Measurements from ENCODE around the gene CCDC188.
A peak's percentile ranks its signal among the peaks of the same experiment; 100 is the strongest.
"Not testable (repeated sequence)": the region's sequence is repeated elsewhere in the genome, so short reads cannot be mapped to it uniquely, and the experiment has no call there.

Gene CCDC188

GRCh38 chr22:20173246-20173645, 22.4 kb upstream of the CCDC188 start:
- no peak overlapping the region for H3K4me3 ChIP-seq (ENCODE audit: low read depth, low read length)
- DNase-seq (ENCODE audit: low read depth) = no peak

DNA sequence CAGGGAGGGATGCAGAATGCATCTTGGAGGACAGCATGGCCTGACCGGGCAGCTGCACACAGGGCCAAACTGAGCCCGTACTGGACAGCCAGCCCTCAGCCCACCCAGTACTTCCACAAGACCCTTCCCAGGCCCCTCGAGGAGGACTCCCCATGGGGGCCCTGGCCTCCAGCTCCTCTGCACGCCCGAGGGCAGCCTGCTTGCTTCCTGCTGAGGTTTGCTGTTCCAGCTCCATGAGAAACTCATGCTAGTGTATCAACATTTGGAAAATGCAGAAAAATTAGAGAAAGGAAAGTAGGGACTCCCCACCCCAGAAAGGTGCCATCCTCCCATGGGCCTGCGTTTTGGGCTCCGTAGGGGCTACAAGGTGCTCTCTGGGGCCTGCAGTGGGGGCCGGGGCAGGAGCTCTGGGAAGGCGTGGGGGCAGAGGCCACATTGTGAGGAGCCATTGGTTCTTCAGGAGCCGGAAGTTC, 21.3 kb upstream of the CCDC188 start:
- no peak for DNase-seq (ENCODE audit: low read depth)
- H3K4me3 ChIP-seq (ENCODE audit: low read depth, low read length) = no peak overlapping the region

DNA sequence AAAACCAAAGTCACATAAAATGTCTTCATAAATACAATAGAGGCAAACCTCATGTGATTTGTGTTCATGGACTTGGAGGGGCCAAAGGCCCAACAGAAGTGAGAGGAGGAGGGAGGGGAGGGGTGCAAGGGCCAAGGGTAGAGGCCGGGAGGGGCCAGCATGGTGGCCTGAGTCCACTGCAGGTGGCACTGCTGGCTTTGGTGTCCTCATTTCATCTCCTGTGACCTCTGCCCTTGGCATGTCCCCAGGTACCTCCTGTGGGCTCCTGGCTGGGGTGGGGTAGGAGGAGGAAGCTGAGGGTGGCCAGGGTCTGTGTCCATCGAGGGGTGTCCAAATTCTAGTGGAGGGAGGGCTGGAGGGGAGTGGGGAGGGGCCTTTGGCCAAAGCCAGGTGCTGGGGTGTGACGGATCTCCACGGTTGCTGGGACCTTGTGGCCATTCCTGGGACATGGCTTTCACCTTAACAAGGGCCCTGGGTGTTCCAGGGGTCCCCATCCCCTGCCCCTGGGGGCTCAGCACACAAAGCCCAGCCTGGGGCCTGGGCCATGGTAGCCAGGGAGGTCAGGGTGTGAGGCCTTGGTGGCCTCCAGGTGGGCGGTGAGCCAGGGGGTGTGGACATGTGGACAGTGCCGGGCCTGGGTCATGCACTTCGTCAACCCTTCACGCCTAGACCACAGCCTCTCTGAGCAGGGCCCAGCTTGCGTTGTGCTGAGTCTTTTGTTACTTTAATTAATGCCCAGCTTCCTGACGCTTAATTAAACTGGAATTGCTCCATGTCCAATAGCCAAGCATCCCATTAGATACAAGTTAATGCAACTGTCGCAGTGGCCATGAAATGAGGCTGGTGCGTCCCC, 20.7 kb upstream of the CCDC188 start:
- no peak for DNase-seq (ENCODE audit: low read depth)
- no peak overlapping the region for H3K4me3 ChIP-seq (ENCODE audit: low read depth, low read length)

- DNase-seq (ENCODE audit: low read depth) = no peak
- H3K4me3 ChIP-seq (ENCODE audit: low read depth, low read length) = no peak overlapping the region
These were observed 19.3 kb upstream of the CCDC188 start for GRCh38 chr22:20170170-20170569.

- DNase-seq (ENCODE audit: low read depth) = no peak
- H3K4me3 ChIP-seq (ENCODE audit: low read depth, low read length) = no peak overlapping the region
These were observed 18.5 kb upstream of the CCDC188 start for GRCh38 chr22:20169253-20169822.

DNA sequence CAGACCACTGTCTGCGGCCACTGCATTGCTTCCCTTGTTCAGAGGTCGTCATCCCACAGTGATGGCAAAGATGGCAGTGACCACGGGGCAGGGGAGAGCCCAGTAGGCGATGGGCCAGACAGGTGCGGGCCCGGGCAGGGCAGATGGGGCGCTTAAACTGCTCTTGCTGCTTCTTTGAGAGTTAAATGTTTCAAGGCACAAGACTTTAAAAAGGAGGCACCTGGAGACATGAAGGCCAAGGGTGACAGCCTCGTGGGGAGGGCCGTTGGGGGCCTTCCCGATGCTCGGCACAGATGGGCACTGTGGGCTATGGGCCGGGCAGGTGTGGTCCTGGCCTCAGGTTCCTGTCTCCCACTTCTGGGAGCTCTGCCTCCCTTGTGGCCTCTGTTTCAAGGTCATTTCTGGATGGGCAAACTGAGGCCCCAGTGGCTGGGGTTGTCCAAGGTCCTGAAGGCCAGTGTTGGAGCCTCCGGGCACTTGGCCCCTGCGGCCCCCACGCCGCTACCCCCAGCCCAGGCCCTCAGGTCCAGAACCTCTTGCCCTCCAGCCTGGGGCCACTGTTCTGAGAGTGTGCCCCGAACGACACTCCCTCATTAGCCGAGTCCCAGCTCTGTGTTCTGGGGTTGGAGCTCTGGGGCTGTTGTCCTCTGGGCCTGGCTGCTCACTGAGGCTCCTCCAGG, 16.9 kb upstream of the CCDC188 start:
- DNase-seq (ENCODE audit: low read depth) = no peak
- no peak overlapping the region for H3K4me3 ChIP-seq (ENCODE audit: low read depth, low read length)

DNA sequence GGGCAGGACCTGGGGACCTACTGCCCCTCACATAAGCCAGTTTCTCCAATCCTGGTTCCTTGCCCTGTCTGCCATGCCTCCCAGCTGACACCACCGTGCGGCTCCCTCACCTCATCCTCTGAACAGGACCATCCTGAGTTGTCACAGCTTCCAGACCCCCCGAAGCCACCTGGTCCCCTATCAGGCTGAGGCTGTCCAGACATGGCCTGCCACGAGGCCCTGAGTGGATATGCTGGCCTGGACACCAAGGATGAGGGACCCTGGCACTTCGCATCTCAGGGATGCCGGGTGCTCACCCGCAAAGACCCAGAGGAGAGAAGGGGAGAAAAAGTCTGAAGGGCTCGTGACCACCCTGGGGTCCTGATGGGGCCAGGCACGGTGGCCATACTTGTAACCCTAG, 15.8 kb upstream of the CCDC188 start:
- no peak for DNase-seq (ENCODE audit: low read depth)
- no peak overlapping the region for H3K4me3 ChIP-seq (ENCODE audit: low read depth, low read length)

DNA sequence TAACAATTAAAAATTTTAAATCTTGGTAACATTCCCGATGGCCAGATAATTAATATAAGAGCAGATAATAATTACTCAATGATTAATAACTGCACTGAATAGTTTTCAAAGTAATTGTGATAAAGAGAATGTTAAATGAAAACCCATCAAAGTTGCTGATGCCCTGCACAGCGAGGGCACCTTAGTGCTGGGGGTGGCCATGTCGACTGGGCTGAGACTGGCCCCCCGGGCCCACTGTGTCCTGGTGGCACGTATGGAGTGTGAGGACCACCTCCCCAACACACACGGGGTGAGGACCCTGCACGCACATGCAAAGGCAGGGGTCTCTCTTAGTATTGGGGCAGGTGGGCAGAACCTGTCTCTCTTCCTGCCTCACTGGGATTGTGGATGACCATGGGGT, 15.1 kb upstream of the CCDC188 start:
- no peak for DNase-seq (ENCODE audit: low read depth)
- H3K4me3 ChIP-seq (ENCODE audit: low read depth, low read length) = no peak overlapping the region

DNA sequence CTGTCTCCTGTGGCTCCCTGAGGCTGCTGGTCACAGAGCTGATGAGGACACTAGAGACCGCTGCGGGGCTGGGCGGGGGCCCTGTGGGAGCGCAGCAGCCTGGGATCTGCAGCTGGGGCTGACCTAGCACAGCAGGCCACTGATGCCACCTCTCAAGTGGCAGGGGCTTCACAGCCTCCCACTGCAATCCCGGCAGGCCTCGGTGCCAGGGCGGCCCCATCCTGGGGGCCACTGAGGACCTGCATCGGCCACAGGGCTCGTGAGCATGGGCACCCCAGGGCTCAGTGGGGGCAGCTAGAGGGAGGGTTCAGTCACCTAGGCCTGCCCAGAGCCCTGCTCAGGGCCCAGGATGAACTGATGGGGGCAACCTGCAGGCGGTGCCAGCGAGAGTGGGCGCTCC, 14.6 kb upstream of the CCDC188 start:
- DNase-seq (ENCODE audit: low read depth) = no peak
- H3K4me3 ChIP-seq (ENCODE audit: low read depth, low read length) = no peak overlapping the region

GRCh38 chr22:20164863-20165262, 14.0 kb upstream of the CCDC188 start:
- H3K4me3 ChIP-seq (ENCODE audit: low read depth, low read length) = no peak overlapping the region
- DNase-seq (ENCODE audit: low read depth) = no peak

GRCh38 chr22:20160041-20160440, 9.2 kb upstream of the CCDC188 start:
- DNase-seq (ENCODE audit: low read depth) = no peak
- no peak overlapping the region for H3K4me3 ChIP-seq (ENCODE audit: low read depth, low read length)

- not testable (repeated sequence) for H3K4me3 ChIP-seq (ENCODE audit: low read depth, low read length); DNase-seq (ENCODE audit: low read depth)
These were observed 8.7 kb upstream of the CCDC188 start for GRCh38 chr22:20159531-20159930.

GRCh38 chr22:20159076-20159475, 8.2 kb upstream of the CCDC188 start:
- DNase-seq (ENCODE audit: low read depth) = no peak
- no peak overlapping the region for H3K4me3 ChIP-seq (ENCODE audit: low read depth, low read length)

- no peak overlapping the region for H3K4me3 ChIP-seq (ENCODE audit: low read depth, low read length)
- DNase-seq (ENCODE audit: low read depth) = no peak
These were observed 7.7 kb upstream of the CCDC188 start for GRCh38 chr22:20158391-20159036.

DNA sequence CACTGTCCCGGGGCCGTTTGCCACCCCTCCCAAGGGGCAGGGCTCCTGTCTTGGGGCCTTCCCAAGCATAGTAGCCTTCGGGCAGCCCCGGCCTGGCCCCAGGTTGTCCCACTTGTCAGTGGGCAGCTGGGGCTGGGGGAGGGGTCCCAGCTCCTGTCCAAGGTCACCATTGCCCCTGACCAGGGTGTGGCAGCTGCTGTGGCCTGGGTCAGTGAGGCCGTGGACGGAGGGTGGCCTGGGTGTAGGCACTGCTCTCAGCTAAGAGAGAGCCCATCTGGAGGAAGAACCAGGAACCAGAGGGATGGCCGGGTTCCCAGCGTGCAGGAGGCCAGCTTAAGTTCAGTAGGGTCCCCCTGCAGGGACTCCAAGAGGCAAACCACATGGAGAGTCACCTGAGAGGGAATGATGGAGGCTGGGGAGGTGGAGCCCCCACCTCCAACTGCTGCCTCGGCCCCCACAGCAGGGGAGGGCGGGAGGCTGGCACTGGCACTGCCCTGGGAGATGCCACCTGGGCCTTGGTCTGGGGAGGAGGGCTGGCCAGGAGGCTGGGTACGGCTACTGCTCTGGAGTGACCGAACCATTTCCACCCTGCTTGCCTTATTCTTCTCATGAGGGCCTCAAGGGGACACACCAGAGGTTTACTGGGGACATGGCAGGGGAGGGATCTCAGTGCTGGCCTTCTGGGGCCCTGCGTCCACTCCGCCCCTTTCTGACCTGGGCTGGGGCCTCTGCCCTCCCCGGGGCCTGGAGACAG, 6.8 kb upstream of the CCDC188 start:
- no peak for DNase-seq (ENCODE audit: low read depth)
- no peak overlapping the region for H3K4me3 ChIP-seq (ENCODE audit: low read depth, low read length)

GRCh38 chr22:20156611-20157429, 6.0 kb upstream of the CCDC188 start:
- no peak overlapping the region for H3K4me3 ChIP-seq (ENCODE audit: low read depth, low read length)
- peak; percentile 16 for DNase-seq (ENCODE audit: low read depth)

- no peak overlapping the region for H3K4me3 ChIP-seq (ENCODE audit: low read depth, low read length)
- no peak for DNase-seq (ENCODE audit: low read depth)
These were observed 5.2 kb upstream of the CCDC188 start for GRCh38 chr22:20156042-20156389.

DNA sequence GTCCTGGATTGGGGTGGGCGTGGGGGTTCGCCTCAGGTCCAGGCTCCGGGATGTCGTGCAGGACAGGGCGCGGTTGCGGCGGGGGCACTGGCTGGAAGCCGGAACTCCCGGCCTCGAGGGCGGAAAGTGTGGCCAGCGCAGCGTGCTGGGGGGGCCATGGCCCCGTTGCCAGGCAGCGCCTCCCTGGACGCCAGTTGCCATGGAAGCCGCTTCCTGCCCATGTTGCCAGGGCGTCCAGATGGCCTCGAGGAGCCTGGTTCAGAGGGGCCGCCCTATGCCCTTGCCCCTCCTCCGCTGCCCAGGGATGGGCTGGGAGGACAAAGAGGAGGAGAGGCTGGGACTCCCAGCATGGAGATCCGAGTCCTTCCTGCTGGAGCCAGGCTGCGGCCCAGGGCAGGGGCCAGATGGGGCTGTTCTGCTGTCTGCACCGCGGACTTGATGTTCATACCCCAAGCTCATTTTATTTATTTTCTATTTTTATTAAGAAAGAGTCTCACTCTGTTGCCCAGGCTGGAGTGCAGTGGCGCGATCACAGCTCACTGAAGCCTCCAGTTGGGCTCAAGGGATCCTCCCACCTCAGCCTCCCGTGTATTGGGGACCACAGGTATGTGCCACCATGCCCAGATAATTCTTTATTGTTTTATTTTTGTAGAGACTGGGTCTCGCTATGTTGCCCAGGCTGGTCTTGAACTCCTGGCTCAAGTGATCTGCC, 4.6 kb upstream of the CCDC188 start:
- peak overlapping the region; percentile 45 for H3K4me3 ChIP-seq (ENCODE audit: low read depth, low read length)
- no peak for DNase-seq (ENCODE audit: low read depth)

All from skeletal muscle cell (primary cell).